Osteoblast (primary cell): ENCODE results near the gene TUB. TPM values are rescaled to one million over a fixed set of nuclear protein-coding genes. Genes with fewer than 3 reads are reported as not detected.

ENCODE experiments used
- DNase-seq: peaks from one replicate; pipeline ENCODE4 v3.0.0; 2011; ENCODE audit warnings: low spot score, mixed read lengths; ENCODE audit not compliant: insufficient read length; ENCODE audit errors: missing footprints
- H2AFZ ChIP-seq: 2 replicates; pipeline ENCODE4 v1.6.0; 2011; ENCODE audit warnings: mild to moderate bottlenecking, low read length
- H3K27ac ChIP-seq: 2 replicates; pipeline ENCODE4 v1.5.1; 2011; ENCODE audit warnings: mild to moderate bottlenecking, low read depth, low read length, moderate library complexity
- H3K27me3 ChIP-seq: 2 replicates; pipeline ENCODE4 v1.6.0; 2012; ENCODE audit warnings: mild to moderate bottlenecking, control low read depth, inconsistent platforms, low read length, moderate library complexity; ENCODE audit not compliant: insufficient read depth
- H3K36me3 ChIP-seq: 2 replicates; pipeline ENCODE4 v1.5.1; 2011; ENCODE audit warnings: mild to moderate bottlenecking, low read length, control low read depth, moderate library complexity; ENCODE audit not compliant: insufficient read depth
- H3K4me1 ChIP-seq: 2 replicates; pipeline ENCODE4 v1.5.1; 2011; ENCODE audit warnings: mild to moderate bottlenecking, low read length, control low read depth, moderate library complexity; ENCODE audit not compliant: insufficient read depth
- H3K4me2 ChIP-seq: 2 replicates; pipeline ENCODE4 v1.6.0; 2011; ENCODE audit warnings: mild to moderate bottlenecking, low read length; ENCODE audit not compliant: insufficient read depth
- H3K4me3 ChIP-seq: fragments of 200-600 bp; sonication (generic); 3 replicates; pipeline ENCODE4 v1.5.1; 2012; ENCODE audit warnings: mild to moderate bottlenecking, low read length, inconsistent platforms; ENCODE audit not compliant: insufficient read depth
- H3K79me2 ChIP-seq: 2 replicates; pipeline ENCODE4 v1.6.0; 2012; ENCODE audit warnings: mild to moderate bottlenecking, low read length, control low read depth, inconsistent platforms; ENCODE audit not compliant: insufficient read depth
- H3K9me3 ChIP-seq: 2 replicates; pipeline ENCODE4 v1.5.1; 2011; ENCODE audit warnings: low read depth, low read length, control low read depth
- H4K20me1 ChIP-seq: 2 replicates; pipeline ENCODE4 v1.6.0; 2012; ENCODE audit warnings: mild to moderate bottlenecking, low read length, control low read depth; ENCODE audit not compliant: insufficient read depth
- CTCF ChIP-seq: IDR thresholded peaks from 2 replicates; pipeline ENCODE4 v1.5.1; 2011; ENCODE audit warnings: mild to moderate bottlenecking, low read depth, low read length, moderate library complexity; ENCODE audit errors: extremely low read depth
- total RNA-seq: library from RNA; depleted of rRNA; stranded (reverse); fragments of >200 nt; gene quantifications from 2 replicates; pipeline ENCODE4 v1.2.3, GENCODE V29; 2012

The TUB gene
- total RNA-seq, 1 donor = 23.5 TPM

DNA sequence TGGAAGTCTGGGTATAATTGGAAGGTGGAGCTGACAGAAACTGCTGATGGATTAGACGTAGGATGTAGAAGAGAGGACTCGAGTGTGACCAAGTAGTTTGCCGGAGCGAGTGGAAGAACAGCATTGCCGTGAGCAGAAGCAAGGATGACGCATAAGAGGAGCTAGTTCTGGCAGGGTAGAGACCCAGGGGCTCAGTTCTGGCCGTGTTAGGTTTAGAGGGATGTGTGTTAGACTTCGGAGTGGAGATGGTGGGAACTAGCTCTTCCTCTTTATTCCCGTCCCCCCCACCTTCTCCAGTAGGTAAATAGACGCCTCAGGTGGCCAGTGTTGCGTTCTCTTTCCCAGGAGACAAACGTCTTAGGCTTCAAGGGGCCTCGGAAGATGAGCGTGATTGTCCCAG is 19.1 kb downstream of the TUB start:
- Histone ChIP-seq H3K4me1 (peaks cover 17% of the 10 kb centered on the region), H3K9me3 (no peaks in the 10 kb centered on the region), H3K79me2 (no peaks in the 10 kb centered on the region), H3K36me3 (peaks cover 44% of the 10 kb centered on the region), H3K4me3 (no peak overlapping the region), H4K20me1 (peaks cover 7% of the 10 kb centered on the region), H2AFZ (no peak overlapping the region), H3K27me3 (no peaks in the 10 kb centered on the region), H3K27ac (no peak overlapping the region), H3K4me2 (no peak overlapping the region)
- no peak for DNase-seq
- TF ChIP-seq CTCF = no peak

DNA sequence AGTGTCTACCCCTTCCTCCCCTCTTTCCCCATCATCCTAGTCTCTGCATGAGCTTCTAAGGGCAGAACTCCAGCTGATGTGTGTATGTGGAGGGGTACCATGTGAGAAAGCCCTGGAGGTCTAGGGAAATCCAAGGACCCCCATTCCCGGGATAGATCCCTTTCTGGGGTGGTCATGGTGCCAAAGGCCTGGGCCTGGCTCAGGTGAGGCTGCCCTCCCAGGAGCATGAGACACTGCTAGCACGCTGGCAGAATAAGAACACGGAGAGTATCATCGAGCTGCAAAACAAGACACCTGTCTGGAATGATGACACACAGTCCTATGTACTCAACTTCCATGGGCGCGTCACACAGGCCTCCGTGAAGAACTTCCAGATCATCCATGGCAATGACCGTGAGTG is 19.6 kb downstream of the TUB start:
- H4K20me1 ChIP-seq = peaks cover 7% of the 10 kb centered on the region
- no peak overlapping the region for H3K27ac ChIP-seq
- no peak for DNase-seq
- no peaks in the 10 kb centered on the region for H3K9me3 ChIP-seq
- no peak for TF ChIP-seq CTCF
- no peak overlapping the region for H3K4me2 ChIP-seq
- peaks cover 44% of the 10 kb centered on the region for H3K36me3 ChIP-seq
- H2AFZ ChIP-seq = no peak overlapping the region
- peaks cover 17% of the 10 kb centered on the region for H3K4me1 ChIP-seq
- no peak overlapping the region for H3K4me3 ChIP-seq
- H3K27me3 ChIP-seq = no peaks in the 10 kb centered on the region
- no peaks in the 10 kb centered on the region for H3K79me2 ChIP-seq

DNA sequence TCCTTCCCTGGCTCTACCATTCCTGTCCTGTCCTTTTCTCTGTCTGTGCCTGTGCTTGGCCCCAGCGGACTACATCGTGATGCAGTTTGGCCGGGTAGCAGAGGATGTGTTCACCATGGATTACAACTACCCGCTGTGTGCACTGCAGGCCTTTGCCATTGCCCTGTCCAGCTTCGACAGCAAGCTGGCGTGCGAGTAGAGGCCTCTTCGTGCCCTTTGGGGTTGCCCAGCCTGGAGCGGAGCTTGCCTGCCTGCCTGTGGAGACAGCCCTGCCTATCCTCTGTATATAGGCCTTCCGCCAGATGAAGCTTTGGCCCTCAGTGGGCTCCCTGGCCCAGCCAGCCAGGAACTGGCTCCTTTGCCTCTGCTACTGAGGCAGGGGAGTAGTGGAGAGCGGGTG is 20.4 kb downstream of the TUB start:
- TF ChIP-seq CTCF = no peak
- no peaks in the 10 kb centered on the region for H3K79me2 ChIP-seq
- no peak overlapping the region for H3K4me2 ChIP-seq
- peaks cover 44% of the 10 kb centered on the region for H3K36me3 ChIP-seq
- H3K9me3 ChIP-seq = no peaks in the 10 kb centered on the region
- H3K27ac ChIP-seq = no peak overlapping the region
- DNase-seq = no peak
- no peak overlapping the region for H2AFZ ChIP-seq
- peaks cover 17% of the 10 kb centered on the region for H3K4me1 ChIP-seq
- peaks cover 7% of the 10 kb centered on the region for H4K20me1 ChIP-seq
- H3K27me3 ChIP-seq = no peaks in the 10 kb centered on the region
- H3K4me3 ChIP-seq = no peak overlapping the region

GRCh38 chr11:8102296-8102915 is 21.4 kb downstream of the TUB start:
- Histone ChIP-seq H3K4me2 (no peak overlapping the region), H3K9me3 (no peaks in the 10 kb centered on the region), H3K4me1 (peaks cover 17% of the 10 kb centered on the region), H3K79me2 (no peaks in the 10 kb centered on the region), H3K36me3 (peaks cover 36% of the 10 kb centered on the region), H3K4me3 (no peak overlapping the region), H3K27ac (no peak overlapping the region), H3K27me3 (no peaks in the 10 kb centered on the region), H4K20me1 (peaks cover 7% of the 10 kb centered on the region), H2AFZ (no peak overlapping the region)
- peak; percentile 46 for DNase-seq
- no peak for TF ChIP-seq CTCF
